B cell (primary cell): Measurements from ENCODE around the gene NUB1. TPM values are rescaled to one million over a fixed set of nuclear protein-coding genes. Genes with fewer than 3 reads are reported as not detected.

Source experiments
- ATAC-seq: fragments of 200-7000 bp; cut with Tn5 transposase; one replicate; pipeline ENCODE4 v1.10.0; 2021; ENCODE audit warnings: low read depth, mild to moderate bottlenecking, moderate number of reproducible peaks, moderate library complexity
- CTCF ChIA-PET: fragments of 350-600 bp; sonication (Branson Sonifier 250); formaldehyde crosslinking; loops from one replicate; lab custom pipeline; 2021; ENCODE audit warnings: antibody characterized with exemption, inconsistent platforms; lab: Charles Lee
- POLR2A ChIA-PET: fragments of 350-600 bp; sonication (Branson Sonifier 250); formaldehyde crosslinking; loops from one replicate; lab custom pipeline; 2021; ENCODE audit warnings: antibody characterized with exemption; lab: Charles Lee
- DNase-seq: peaks from one replicate; pipeline ENCODE4 v3.0.0; 2013
- H2AFZ ChIP-seq: 2 replicates; pipeline ENCODE4 v1.6.1; 2012; ENCODE audit warnings: mild to moderate bottlenecking, low read depth, low read length; ENCODE audit not compliant: insufficient read depth, poor library complexity, severe bottlenecking
- H3K27ac ChIP-seq, 2 donors: 1 replicate in 1 of 2; 2 replicates in 1 of 2; pipeline ENCODE4 v1.5.1; 2012 to 2013; ENCODE audit warnings: low read length in 2 of 2, mild to moderate bottlenecking in 2 of 2, moderate library complexity in 1 of 2
- H3K27me3 ChIP-seq, 4 experiments: fragments of 200-600 bp in 1 of 4; sonication (generic) in 1 of 4; replicated peaks in 1 of 4; 1 replicate in 2 of 4; 2 replicates in 2 of 4; pipeline versions ENCODE4 v1.6.1 to v1.7.0; 2013 to 2016; ENCODE audit warnings: low read length in 3 of 4, mild to moderate bottlenecking in 2 of 4, mixed read lengths in 1 of 4, moderate library complexity in 1 of 4; ENCODE audit not compliant: insufficient read depth in 4 of 4, control insufficient read depth in 3 of 4; ENCODE audit errors: control extremely low read depth in 1 of 4
- H3K36me3 ChIP-seq, 2 experiments: replicated peaks in 1 of 2; 1 replicate in 1 of 2; 2 replicates in 1 of 2; pipeline versions ENCODE4 v1.6.1 to v1.7.1; 2013; ENCODE audit warnings: low read length in 1 of 2; ENCODE audit not compliant: insufficient read depth in 2 of 2, control insufficient read depth in 1 of 2; ENCODE audit errors: control extremely low read depth in 1 of 2, extremely low read depth in 1 of 2
- H3K4me1 ChIP-seq, 2 donors: fragments of 200-600 bp in 1 of 2; sonication (generic) in 1 of 2; 1 replicate in 1 of 2; 2 replicates in 1 of 2; pipeline versions ENCODE4 v1.5.1 to v1.6.1; 2013 to 2017; ENCODE audit warnings: low read length in 2 of 2; ENCODE audit not compliant: control insufficient read depth in 2 of 2, insufficient read depth in 2 of 2
- H3K4me2 ChIP-seq: replicated peaks from 2 replicates; pipeline ENCODE3; 2012; ENCODE audit warnings: mild to moderate bottlenecking, low read depth, low read length; ENCODE audit not compliant: poor library complexity, severe bottlenecking
- H3K4me3 ChIP-seq, 5 experiments: fragments of 200-600 bp in 1 of 5; sonication (generic) in 1 of 5; 1 replicate in 3 of 5; 2 replicates in 2 of 5; pipeline versions ENCODE4 v1.5.1 to v1.7.0; 2011 to 2016; ENCODE audit warnings: low read length in 4 of 5, mild to moderate bottlenecking in 4 of 5, low read depth in 2 of 5, control low read depth in 1 of 5, moderate library complexity in 1 of 5; ENCODE audit not compliant: insufficient read depth in 1 of 5; ENCODE audit errors: control extremely low read depth in 1 of 5, extremely low read depth in 1 of 5
- H3K79me2 ChIP-seq: fragments of 200-600 bp; sonication (generic); one replicate; pipeline ENCODE4 v1.6.0; 2016; ENCODE audit warnings: low read length; ENCODE audit not compliant: control insufficient read depth, insufficient read depth
- H3K9ac ChIP-seq: fragments of 200-600 bp; sonication (generic); 2 replicates; pipeline ENCODE4 v1.6.1; 2017; ENCODE audit warnings: mild to moderate bottlenecking, low read length, moderate library complexity
- H3K9me3 ChIP-seq, 3 donors: one replicate each; pipeline versions ENCODE4 v1.6.1 to v1.7.1; 2013; ENCODE audit warnings: low read length in 2 of 3; ENCODE audit not compliant: control insufficient read depth in 2 of 3, insufficient read depth in 1 of 3; ENCODE audit errors: control extremely low read depth in 1 of 3
- H4K20me1 ChIP-seq: 2 replicates; pipeline ENCODE4 v1.6.0; 2012; ENCODE audit warnings: mild to moderate bottlenecking, low read length; ENCODE audit not compliant: insufficient read depth, control insufficient read depth, poor library complexity, severe bottlenecking
- H3K27ac Mint-ChIP-seq: one replicate; pipeline ENCODE4 v1.8.0; 2021; ENCODE audit warnings: mixed read lengths
- H3K27me3 Mint-ChIP-seq: one replicate; pipeline ENCODE4 v1.8.0; 2021; ENCODE audit warnings: mixed read lengths
- H3K4me1 Mint-ChIP-seq: one replicate; pipeline ENCODE4 v1.8.0; 2021; ENCODE audit warnings: mixed read lengths
- H3K4me3 Mint-ChIP-seq: one replicate; pipeline ENCODE4 v1.8.0; 2021; ENCODE audit warnings: mixed read lengths
- H3K9me3 Mint-ChIP-seq: one replicate; pipeline ENCODE4 v1.8.0; 2022; ENCODE audit warnings: mixed read lengths; ENCODE audit not compliant: insufficient read depth
- CTCF ChIP-seq: fragments of 200-600 bp; IDR thresholded peaks from one replicate; pipeline ENCODE4 v1.8.0; 2022; ENCODE audit warnings: antibody characterized with exemption, mild to moderate bottlenecking
- EZH2 ChIP-seq: IDR thresholded peaks from 2 replicates; pipeline ENCODE4 v1.6.1; 2012; ENCODE audit warnings: borderline replicate concordance, low read depth, mild to moderate bottlenecking, moderate library complexity, low read length; ENCODE audit not compliant: insufficient read depth, poor library complexity, severe bottlenecking
- WGBS: methylation state at CpG from one replicate; pipeline ENCODE4 v1.1.5; 2013; ENCODE audit warnings: missing lambda C conversion rate; ENCODE audit not compliant: insufficient coverage; 5-methylcytosine and 5-hydroxymethylcytosine counted together
- intact Hi-C: fragments of 100-400 bp; cut with micrococcal nuclease; formaldehyde crosslinking; loops from one replicate; pipeline ENCODE4 v1.10.0; 2022
- polyA plus RNA-seq: library from polyadenylated mRNA; depleted of rRNA; stranded (reverse); fragments of >200 nt; gene quantifications from 2 replicates; pipeline ENCODE4 v1.2.3, GENCODE V29; 2012
- total RNA-seq, 2 donors: library from RNA; stranded (reverse); fragments of 120-200 nt in 1 of 2; gene quantifications; 1 replicate in 1 of 2; 2 replicates in 1 of 2; pipeline versions ENCODE4 v1.2.3 to v1.2.4, GENCODE V29; 2013 to 2022

NUB1 gene
- total and polyA plus RNA-seq, 2 donors (not counting 1 experiment from before 2014, with no cell fraction given): 55.0 to 104 TPM

- no peaks in the 10 kb centered on the region for H3K9me3 Mint-ChIP-seq
- ATAC-seq: no peak
- Histone ChIP-seq H3K36me3 (peaks cover 10 to 41% of the 10 kb centered on the region in 2 experiments), H2AFZ (no peak overlapping the region), H3K9me3 (peaks cover 0 to 12% (median 2%) of the 10 kb centered on the region in 3 donors), H4K20me1 (peaks cover 6% of the 10 kb centered on the region), H3K27ac (peak overlapping the region in 1 of 2 donors; percentile 1), H3K27me3 (no peaks in the 10 kb centered on the region), H3K9ac (no peak overlapping the region), H3K4me3 (no peak overlapping the region), H3K79me2 (peaks cover 59% of the 10 kb centered on the region), H3K4me1 (peaks cover 31 to 43% of the 10 kb centered on the region in 2 donors), H3K4me2 (no peak overlapping the region)
- intact Hi-C loops: no loop called here
- H3K27ac Mint-ChIP-seq: peak overlapping the region; percentile 66
- no peak for DNase-seq
- no peak overlapping the region for H3K4me3 Mint-ChIP-seq
- WGBS: no CpG with 5 or more reads among the region's 2 CpGs
- TF ChIP-seq EZH2 (no peak), CTCF (no peak)
- CTCF ChIA-PET: interaction anchor here (1.0 to 2.7 kb wide), 2 partner anchors 31 to 49 kb away, joined by 3 to 15 read pairs; no protein-coding TSS in a partner anchor
- H3K27me3 Mint-ChIP-seq: no peaks in the 10 kb centered on the region
- peaks cover 46% of the 10 kb centered on the region for H3K4me1 Mint-ChIP-seq
- POLR2A ChIA-PET: no interaction called here
These were observed 4.2 kb downstream of the NUB1 start for GRCh38 chr7:151345576-151346469.

- Histone ChIP-seq H3K79me2 (peaks cover 59% of the 10 kb centered on the region), H3K4me2 (no peak overlapping the region), H3K36me3 (peaks cover 13 to 47% of the 10 kb centered on the region in 2 experiments), H3K27me3 (no peaks in the 10 kb centered on the region), H2AFZ (no peak overlapping the region), H4K20me1 (peaks cover 6% of the 10 kb centered on the region), H3K27ac (peak overlapping the region in 1 of 2 donors; percentile 5), H3K4me3 (no peak overlapping the region), H3K4me1 (peaks cover 33 to 43% of the 10 kb centered on the region in 2 donors), H3K9me3 (peaks cover 0 to 6% (median 0%) of the 10 kb centered on the region in 3 donors), H3K9ac (no peak overlapping the region)
- Mint-ChIP-seq H3K4me3 (no peak overlapping the region), H3K9me3 (no peaks in the 10 kb centered on the region), H3K27ac (peak overlapping the region; percentile 20), H3K4me1 (peaks cover 49% of the 10 kb centered on the region), H3K27me3 (no peaks in the 10 kb centered on the region)
- ATAC-seq (no peak), DNase-seq (no peak)
- CTCF ChIA-PET: interaction anchor here (2.7 kb wide), 1 partner anchor 31 kb away, joined by 15 read pairs; no protein-coding TSS in a partner anchor
- intact Hi-C loops: no loop called here
- TF ChIP-seq CTCF (no peak), EZH2 (no peak)
- POLR2A ChIA-PET: no interaction called here
- no CpG with 5 or more reads among the region's 2 CpGs for WGBS
These were observed 4.8 kb downstream of the NUB1 start for GRCh38 chr7:151346470-151346769.
